MM.1S (cell line): ENCODE measurements around the gene TMEM240.

Experiments used
- EZH2 ChIP-seq: fragments of 300-600 bp; sonication (generic); optimal IDR thresholded peaks from 2 replicates; pipeline ENCODE3; 2017; ENCODE audit warnings: low read depth, mild to moderate bottlenecking, antibody characterized with exemption, low read length, mixed read lengths
- EZH2phosphoT487 ChIP-seq: fragments of 300-600 bp; sonication (generic); IDR thresholded peaks from 2 replicates; pipeline ENCODE4 v1.6.1; 2018; ENCODE audit warnings: antibody characterized with exemption, low read length
- TF ChIP-seq, protein P1 (sequence below): fragments of 300-600 bp; sonication (generic); IDR thresholded peaks from 2 replicates; pipeline ENCODE4 v1.5.1; 2016; ENCODE audit warnings: antibody characterized with exemption, low read length, mixed read lengths

DNA sequence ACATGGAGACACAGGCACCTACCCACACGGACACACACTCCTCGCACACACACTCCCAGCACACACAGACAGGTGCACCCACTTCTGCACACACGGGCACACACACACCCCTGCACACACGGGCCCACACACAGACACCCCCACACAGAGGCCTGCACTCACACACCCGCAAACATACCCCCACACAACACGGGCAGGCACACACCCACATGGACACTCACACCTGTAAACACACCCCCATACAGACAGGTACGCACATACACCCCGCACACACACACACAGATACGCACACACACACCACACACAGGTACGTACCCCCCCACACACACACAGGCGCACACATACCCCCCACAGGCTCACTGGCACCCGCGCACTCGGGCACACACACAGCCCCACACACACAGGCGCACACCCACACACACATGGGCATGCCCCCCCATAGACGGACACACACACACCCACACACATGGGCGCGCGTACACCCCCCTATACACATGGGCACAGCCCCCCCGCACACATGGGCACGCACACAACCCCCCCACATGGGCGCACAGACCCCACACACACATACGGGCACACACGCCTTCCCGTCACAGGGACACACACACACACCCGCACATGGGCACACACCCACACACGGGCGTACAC, 22.3 kb downstream of the TMEM240 start:
- TF ChIP-seq, protein P1, sequence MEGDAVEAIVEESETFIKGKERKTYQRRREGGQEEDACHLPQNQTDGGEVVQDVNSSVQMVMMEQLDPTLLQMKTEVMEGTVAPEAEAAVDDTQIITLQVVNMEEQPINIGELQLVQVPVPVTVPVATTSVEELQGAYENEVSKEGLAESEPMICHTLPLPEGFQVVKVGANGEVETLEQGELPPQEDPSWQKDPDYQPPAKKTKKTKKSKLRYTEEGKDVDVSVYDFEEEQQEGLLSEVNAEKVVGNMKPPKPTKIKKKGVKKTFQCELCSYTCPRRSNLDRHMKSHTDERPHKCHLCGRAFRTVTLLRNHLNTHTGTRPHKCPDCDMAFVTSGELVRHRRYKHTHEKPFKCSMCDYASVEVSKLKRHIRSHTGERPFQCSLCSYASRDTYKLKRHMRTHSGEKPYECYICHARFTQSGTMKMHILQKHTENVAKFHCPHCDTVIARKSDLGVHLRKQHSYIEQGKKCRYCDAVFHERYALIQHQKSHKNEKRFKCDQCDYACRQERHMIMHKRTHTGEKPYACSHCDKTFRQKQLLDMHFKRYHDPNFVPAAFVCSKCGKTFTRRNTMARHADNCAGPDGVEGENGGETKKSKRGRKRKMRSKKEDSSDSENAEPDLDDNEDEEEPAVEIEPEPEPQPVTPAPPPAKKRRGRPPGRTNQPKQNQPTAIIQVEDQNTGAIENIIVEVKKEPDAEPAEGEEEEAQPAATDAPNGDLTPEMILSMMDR: no peak
- TF ChIP-seq EZH2 (no peak), EZH2phosphoT487 (no peak)
